ENCODE measurements around the gene NOL6.

DNA sequence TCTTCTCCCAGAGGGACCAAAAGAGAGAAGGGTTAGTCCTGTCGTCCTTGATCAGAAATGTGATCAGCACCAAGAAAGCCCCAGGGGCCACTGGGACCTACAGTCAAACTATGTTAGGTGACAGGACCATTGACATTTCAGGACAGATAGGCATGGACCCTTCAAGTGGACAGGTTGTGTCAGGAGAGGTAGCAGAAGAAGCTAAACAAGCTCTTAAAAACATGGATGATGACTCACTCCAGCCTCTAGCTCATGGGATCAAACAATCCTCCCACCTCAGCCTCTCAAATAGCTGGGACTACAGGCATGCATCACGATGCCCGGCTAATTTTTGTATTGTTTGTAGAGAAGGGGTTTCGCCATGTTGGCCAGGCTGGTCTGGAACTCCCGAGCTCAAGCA, 24.0 kb downstream of the NOL6 start:
- TF ChIP-seq POLR2AphosphoS5 (IDR thresholded peaks at IDR 0.05) (no peak), EP300 (conservative IDR thresholded peaks at IDR 0.05; ENCODE audit: poor library complexity, severe bottlenecking) (no peak), EZH2 (IDR thresholded peaks at IDR 0.05; ENCODE audit: borderline replicate concordance, insufficient read depth, low read length, poor library complexity, severe bottlenecking) (no peak)
- TF ChIP-seq, protein P1, sequence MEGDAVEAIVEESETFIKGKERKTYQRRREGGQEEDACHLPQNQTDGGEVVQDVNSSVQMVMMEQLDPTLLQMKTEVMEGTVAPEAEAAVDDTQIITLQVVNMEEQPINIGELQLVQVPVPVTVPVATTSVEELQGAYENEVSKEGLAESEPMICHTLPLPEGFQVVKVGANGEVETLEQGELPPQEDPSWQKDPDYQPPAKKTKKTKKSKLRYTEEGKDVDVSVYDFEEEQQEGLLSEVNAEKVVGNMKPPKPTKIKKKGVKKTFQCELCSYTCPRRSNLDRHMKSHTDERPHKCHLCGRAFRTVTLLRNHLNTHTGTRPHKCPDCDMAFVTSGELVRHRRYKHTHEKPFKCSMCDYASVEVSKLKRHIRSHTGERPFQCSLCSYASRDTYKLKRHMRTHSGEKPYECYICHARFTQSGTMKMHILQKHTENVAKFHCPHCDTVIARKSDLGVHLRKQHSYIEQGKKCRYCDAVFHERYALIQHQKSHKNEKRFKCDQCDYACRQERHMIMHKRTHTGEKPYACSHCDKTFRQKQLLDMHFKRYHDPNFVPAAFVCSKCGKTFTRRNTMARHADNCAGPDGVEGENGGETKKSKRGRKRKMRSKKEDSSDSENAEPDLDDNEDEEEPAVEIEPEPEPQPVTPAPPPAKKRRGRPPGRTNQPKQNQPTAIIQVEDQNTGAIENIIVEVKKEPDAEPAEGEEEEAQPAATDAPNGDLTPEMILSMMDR (IDR thresholded peaks at IDR 0.05; ENCODE audit: poor library complexity, severe bottlenecking): no peak
- TF ChIP-seq, protein P2, sequence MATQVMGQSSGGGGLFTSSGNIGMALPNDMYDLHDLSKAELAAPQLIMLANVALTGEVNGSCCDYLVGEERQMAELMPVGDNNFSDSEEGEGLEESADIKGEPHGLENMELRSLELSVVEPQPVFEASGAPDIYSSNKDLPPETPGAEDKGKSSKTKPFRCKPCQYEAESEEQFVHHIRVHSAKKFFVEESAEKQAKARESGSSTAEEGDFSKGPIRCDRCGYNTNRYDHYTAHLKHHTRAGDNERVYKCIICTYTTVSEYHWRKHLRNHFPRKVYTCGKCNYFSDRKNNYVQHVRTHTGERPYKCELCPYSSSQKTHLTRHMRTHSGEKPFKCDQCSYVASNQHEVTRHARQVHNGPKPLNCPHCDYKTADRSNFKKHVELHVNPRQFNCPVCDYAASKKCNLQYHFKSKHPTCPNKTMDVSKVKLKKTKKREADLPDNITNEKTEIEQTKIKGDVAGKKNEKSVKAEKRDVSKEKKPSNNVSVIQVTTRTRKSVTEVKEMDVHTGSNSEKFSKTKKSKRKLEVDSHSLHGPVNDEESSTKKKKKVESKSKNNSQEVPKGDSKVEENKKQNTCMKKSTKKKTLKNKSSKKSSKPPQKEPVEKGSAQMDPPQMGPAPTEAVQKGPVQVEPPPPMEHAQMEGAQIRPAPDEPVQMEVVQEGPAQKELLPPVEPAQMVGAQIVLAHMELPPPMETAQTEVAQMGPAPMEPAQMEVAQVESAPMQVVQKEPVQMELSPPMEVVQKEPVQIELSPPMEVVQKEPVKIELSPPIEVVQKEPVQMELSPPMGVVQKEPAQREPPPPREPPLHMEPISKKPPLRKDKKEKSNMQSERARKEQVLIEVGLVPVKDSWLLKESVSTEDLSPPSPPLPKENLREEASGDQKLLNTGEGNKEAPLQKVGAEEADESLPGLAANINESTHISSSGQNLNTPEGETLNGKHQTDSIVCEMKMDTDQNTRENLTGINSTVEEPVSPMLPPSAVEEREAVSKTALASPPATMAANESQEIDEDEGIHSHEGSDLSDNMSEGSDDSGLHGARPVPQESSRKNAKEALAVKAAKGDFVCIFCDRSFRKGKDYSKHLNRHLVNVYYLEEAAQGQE (IDR thresholded peaks at IDR 0.05; ENCODE audit: borderline replicate concordance): no peak
